GM23248 (cell line): ENCODE measurements around the gene EPN2.

Experiments used
- EZH2 ChIP-seq: fragments of 200-600 bp; sonication (generic); IDR thresholded peaks from 2 replicates; pipeline ENCODE4 v1.6.1; 2018; ENCODE audit warnings: antibody characterized with exemption, mild to moderate bottlenecking; ENCODE audit not compliant: insufficient read depth, poor library complexity, severe bottlenecking
- EZH2phosphoT487 ChIP-seq: fragments of 200-600 bp; sonication (generic); IDR thresholded peaks from 2 replicates; pipeline ENCODE4 v1.6.1; 2018; ENCODE audit warnings: antibody characterized with exemption, moderate library complexity, mild to moderate bottlenecking, low read depth; ENCODE audit not compliant: insufficient read depth

GRCh38 chr17:19348081-19348650 is 111.0 kb downstream of the EPN2 start:
- TF ChIP-seq EZH2 (no peak), EZH2phosphoT487 (no peak)
